Ishikawa (cell line): ENCODE measurements around the gene MYO7A.

Experiments used
- CEBPB ChIP-seq: IDR thresholded peaks from 2 replicates; pipeline ENCODE4 v1.6.1; 2012
- CREB1 ChIP-seq: IDR thresholded peaks from 2 replicates; pipeline ENCODE4 v1.6.1; 2012; ENCODE audit warnings: low read depth
- EGR1 ChIP-seq: IDR thresholded peaks from 2 replicates; pipeline ENCODE4 v1.6.1; 2012
- EP300 ChIP-seq: IDR thresholded peaks from 2 replicates; pipeline ENCODE4 v1.6.1; 2012; ENCODE audit warnings: borderline replicate concordance
- NFIC ChIP-seq: IDR thresholded peaks from 2 replicates; pipeline ENCODE4 v1.6.1; 2012
- RAD21 ChIP-seq: IDR thresholded peaks from 2 replicates; pipeline ENCODE4 v1.6.1; 2012; ENCODE audit warnings: low read depth
- REST ChIP-seq: IDR thresholded peaks from 2 replicates; pipeline ENCODE4 v1.6.1; 2012; ENCODE audit warnings: low read depth, mild to moderate bottlenecking
- TAF1 ChIP-seq: IDR thresholded peaks from 2 replicates; pipeline ENCODE4 v1.6.1; 2012; ENCODE audit warnings: low read depth, mild to moderate bottlenecking
- TCF12 ChIP-seq: IDR thresholded peaks from 2 replicates; pipeline ENCODE4 v1.6.1; 2012; ENCODE audit warnings: low read depth
- TEAD4 ChIP-seq: IDR thresholded peaks from 2 replicates; pipeline ENCODE4 v1.6.1; 2012
- USF1 ChIP-seq: IDR thresholded peaks from 2 replicates; pipeline ENCODE4 v1.6.1; 2012
- YY1 ChIP-seq: IDR thresholded peaks from 2 replicates; pipeline ENCODE4 v1.6.1; 2012; ENCODE audit warnings: low read depth

GRCh38 chr11:77151804-77152509, 23.9 kb downstream of the MYO7A start:
- TF ChIP-seq REST, result no peak
- TF ChIP-seq YY1, result no peak
- no peak for TF ChIP-seq CEBPB
- TF ChIP-seq USF1, result no peak
- TF ChIP-seq TCF12, result no peak
- TF ChIP-seq NFIC, result no peak
- no peak for TF ChIP-seq CREB1
- no peak for TF ChIP-seq EP300
- no peak for TF ChIP-seq EGR1
- no peak for TF ChIP-seq TEAD4
- no peak for TF ChIP-seq TAF1
- TF ChIP-seq RAD21, result no peak
